HK-2 (cell line): ENCODE data around the gene SPOUT1.
"Not testable (repeated sequence)": the region's sequence is repeated elsewhere in the genome, so short reads cannot be mapped to it uniquely, and the experiment has no call there.

Source experiments
- DNase-seq: peaks from one replicate; pipeline ENCODE4 v3.0.0-alpha.2; 2018; ENCODE audit not compliant: unreplicated experiment

The SPOUT1 gene, protein sequence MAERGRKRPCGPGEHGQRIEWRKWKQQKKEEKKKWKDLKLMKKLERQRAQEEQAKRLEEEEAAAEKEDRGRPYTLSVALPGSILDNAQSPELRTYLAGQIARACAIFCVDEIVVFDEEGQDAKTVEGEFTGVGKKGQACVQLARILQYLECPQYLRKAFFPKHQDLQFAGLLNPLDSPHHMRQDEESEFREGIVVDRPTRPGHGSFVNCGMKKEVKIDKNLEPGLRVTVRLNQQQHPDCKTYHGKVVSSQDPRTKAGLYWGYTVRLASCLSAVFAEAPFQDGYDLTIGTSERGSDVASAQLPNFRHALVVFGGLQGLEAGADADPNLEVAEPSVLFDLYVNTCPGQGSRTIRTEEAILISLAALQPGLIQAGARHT

DNA sequence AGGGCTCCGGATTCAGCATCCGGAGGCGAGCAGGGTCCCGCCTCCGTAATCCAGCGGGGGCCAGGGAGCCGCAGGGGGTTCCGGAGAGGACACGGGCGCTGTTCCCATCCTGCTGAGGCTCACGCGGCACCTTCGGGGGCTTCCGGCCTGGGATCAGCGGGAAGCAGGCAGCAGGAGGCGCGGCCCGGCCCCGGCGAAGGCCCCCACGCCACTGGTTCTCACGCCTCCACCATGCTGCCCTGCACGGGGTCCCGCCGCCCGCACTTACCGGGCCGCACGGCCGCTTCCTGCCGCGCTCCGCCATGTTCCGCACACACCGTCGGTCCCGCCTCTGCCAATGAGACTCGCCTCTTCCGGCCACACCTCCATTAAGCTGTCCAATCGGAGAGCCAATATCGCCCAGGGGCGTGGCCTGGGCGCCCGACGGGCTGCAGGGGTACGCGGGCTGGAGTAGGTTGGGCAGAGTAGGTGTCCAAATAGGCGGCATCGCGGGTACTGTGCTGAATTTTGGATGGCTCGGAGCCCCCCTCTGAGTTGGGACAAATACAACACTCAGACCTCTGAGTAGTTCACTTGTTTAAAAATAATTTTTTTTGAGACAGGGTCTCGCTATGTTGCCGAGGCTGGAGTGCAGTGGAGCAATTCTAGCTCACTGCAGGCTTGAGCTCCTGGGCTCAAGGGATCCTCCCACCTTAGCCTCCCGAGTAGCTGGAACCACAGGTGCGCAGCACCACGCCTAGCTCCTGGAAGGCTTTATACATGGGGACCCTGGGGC lies at the start of gene SPOUT1:
Gene SPOUT1 (minus strand): TSS at position 318 of the 775 bp plus-strand sequence. CDS start 14 bp downstream, at position 304.
- peak; percentile 96 for DNase-seq

DNA sequence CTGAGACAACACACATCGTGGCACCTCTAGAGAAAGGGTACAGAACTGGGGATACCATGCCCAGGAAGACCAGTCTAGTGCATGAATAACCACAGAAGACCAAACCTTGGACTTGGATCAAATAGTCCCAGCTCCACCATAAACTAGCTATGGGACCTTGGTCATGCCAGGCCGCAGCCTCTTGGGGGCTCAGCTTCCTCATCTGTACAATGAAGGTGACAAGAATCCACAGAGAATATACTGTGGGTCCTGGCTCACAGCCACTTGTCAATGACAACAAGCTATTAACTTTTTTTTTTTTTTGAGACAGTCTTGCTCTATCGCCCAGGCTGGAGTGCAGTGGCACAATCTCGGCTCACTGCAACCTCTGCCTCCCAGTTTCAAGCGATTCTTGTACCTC lies 48.3 kb upstream of the SPOUT1 start:
- DNase-seq = no peak

DNA sequence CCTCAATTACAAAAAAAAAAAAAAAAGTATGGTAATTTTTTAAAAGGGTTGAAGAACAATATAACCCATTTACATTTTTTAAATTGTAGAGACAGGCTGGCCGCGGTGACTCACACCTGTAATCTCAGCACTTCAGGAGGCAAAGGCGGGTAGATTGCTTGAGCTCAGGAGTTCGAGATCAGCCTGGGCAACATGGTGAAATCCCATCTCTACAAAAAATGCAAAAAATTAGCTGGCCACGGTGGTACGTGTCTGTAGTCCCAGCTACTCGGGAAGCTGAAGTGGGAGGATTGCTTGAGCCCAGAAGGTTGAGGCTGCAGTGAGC lies 41.3 kb upstream of the SPOUT1 start:
- not testable (repeated sequence) for DNase-seq

DNA sequence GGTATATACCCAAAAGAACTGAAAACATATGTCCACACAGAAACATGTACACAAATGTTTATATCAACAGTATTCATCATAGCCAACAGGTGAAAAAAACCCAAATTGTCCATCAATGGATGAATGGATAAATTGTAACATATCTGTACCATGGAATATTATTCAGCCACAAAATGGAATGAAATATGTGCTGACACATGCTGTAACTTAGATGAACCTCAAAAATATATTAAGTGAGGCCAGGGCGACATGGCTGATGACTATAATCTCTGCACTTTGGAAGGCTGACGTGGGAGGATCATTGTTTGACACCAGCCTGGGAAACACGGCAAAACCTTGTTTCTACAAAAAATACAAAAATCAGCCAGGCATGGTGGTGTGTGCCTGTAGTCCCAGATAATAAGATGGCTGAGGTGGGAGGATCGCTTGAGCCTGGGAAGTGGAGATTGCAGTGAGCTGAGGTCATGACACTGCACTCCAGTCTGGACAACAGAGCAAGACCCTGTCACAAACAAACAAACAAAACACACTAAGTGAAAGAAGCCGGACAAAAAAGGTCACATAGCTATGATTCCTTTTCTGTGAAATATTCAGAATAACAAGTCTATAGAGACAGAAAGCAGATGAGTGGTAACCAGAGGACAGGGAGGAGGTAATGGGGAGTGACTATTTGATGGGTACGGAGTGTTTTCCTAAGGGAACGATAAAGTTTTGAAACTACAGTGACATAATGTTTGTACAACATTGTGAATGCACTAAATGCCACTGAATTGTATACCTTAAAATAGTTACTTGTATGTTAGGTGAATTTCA lies 40.7 kb upstream of the SPOUT1 start:
- no peak for DNase-seq

DNA sequence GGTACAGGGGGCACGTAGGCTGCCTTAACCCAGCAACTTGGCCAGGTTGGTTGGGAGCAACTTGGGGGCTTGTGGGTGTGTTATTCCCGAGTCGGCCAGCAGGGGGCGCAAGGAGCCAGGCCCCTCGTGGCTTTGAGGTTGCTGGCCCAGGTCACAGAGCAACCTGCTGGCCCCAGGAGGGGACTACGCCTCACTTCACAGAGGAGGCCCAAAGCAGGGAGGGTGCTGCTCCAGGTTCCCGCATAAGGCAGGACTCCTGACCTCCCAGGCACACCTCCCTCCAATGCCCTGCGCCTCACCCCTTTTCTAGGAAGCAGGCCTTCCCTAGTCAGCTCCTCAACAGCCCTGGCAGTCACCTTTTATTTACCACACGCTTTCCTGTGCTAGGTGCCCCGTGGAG lies 34.1 kb upstream of the SPOUT1 start:
- DNase-seq = peak; percentile 84

DNA sequence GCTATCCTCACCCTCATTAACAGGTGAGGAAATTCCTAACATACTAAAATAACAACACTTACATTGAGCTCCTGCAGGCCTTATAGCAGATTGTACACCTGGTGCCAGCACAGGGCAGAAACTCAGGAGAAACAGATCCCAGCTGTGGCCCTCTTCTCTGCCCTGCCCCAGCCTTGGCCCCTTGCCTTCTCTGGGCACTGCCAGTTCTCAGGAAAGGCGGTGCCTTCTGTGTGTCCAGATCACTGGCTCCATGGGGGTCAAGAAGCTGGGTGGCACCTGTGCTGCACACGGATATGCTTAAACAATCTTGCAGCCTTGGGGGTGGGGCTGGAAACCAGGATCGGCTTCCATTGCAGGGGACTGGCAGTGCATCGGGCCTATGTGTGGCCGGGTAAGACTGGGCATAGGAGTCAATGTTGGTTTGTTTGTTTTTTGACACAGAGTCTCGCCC lies 32.8 kb upstream of the SPOUT1 start:
- no peak for DNase-seq

DNA sequence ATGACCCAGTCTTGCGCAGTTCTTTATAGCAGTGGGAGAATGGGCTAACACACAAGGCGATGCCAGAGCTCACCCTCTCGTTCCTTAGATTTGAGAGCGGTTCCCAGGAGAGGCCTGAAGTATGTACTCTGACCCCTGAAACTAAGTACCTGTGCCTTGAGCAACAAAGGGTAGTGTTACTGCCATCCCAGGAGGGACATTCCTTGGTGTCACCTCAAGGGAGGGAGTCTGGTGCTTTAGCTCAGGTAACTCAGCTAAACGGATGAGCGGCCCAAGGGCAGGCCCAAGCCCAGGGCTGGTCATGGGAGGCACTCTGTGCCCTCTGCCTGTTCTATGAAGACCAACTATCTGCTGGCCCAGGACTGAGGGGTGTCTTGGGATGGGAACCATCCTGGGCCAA lies 31.9 kb upstream of the SPOUT1 start:
- DNase-seq = no peak

DNA sequence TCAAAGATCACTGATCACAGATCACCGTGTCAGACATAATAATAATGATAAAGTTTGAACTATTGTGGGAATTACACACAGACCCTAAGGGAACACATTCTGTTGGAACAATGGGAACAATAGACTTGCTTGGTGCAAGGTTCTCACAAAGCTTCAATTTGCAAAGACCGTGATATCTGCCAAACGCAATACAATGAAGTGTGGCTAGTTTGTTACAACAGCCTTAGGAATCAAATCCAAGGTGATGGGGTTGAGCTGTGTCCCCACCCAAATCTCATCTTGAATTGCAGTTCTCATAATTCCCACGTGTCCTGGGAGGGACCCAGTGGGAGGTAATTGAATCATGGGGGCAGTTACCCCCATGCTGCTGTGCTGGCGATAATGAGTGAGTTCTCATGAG lies 31.3 kb upstream of the SPOUT1 start:
- no peak for DNase-seq

DNA sequence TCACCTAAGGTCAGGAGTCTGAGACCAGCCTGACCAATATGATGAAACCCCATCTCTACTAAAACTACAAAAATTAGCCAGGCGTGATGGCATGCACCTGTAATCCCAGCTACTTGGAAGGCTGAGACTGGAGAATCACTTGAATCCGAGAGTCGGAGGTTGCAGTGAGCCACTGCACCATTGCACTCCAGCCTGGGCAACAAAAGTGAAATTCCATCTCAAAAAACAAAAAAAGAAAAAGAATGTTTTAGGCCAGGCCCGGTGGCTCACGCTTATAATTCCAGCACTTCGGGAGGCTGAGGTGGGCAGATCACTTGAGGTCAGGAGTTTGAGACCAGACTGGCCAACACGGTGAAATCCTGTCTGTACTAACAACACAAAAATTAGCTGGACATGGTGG lies 28.9 kb upstream of the SPOUT1 start:
- not testable (repeated sequence) for DNase-seq

DNA sequence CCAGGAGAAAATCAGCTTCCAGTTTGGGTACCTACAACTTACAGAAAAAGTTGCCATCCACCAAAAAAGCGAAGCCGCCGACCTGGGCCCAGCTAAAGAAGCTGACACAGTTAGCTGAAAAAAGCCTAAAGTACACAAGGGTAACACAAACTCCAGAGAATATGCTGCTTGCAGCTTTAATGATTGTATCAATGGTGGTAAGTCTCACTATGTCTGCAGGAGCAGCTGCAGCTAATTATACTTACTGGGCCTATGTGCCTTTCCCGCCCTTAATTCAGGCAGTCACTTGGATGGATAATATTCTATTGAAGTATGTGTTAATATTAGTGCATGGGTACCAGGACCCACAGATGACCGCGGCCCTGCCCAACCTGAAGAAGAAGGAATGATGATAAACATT lies 24.9 kb upstream of the SPOUT1 start:
- DNase-seq = not testable (repeated sequence)

DNA sequence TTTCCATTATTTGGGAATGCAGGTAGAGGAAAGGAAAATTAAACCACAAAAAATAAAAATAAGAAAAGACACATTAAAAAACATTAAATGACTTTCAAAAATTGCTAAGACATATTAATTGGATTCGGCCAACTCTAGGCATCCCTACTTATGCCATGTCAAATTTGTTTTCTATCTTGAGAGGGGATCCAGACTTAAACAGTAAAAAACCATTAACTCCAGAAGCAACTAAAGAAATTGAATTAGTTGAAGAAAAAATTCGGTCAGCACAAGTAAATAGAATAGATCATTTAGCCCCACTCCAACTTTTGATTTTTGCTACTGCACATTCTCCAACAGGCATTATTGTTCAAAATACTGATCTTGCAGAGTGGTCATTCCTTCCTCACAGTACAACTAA lies 23.1 kb upstream of the SPOUT1 start:
- DNase-seq = not testable (repeated sequence)

DNA sequence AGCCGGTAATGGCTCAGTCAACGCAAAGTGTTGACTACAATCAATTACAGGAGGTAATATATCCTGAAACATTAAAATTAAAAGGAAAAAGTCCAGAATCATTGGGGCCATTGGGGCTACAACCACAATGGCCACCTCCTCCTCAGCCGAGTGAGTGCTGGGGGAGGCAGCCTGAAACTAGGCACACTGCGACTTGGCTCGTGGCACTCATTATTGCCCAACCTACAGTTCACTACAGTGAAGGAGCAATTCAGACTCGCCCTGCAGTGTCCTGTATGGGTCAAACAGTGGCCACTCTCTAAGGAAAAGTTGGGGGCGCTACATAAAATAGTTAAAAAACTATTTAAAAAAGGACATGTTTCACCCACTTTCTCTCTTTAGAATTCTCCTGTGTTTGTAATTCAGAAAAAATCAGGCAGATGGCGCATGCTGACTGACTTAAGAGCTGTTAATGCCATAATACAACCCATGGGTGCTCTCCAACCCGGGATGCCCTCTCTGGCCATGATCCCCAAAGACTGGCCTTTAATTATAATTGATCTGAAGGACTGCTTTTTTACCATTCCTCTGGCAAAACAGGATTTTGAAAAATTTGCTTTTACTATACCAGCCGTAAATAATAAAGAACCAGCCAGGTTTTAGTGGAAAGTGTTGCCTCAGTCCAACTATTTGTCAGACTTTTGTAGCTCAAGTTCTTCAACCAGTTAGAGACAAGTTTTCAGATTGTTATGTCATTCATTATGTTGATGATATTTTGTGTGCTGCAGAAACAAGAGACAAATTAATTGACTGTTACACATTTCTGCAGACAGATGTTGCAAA lies 22.4 kb upstream of the SPOUT1 start:
- not testable (repeated sequence) for DNase-seq

DNA sequence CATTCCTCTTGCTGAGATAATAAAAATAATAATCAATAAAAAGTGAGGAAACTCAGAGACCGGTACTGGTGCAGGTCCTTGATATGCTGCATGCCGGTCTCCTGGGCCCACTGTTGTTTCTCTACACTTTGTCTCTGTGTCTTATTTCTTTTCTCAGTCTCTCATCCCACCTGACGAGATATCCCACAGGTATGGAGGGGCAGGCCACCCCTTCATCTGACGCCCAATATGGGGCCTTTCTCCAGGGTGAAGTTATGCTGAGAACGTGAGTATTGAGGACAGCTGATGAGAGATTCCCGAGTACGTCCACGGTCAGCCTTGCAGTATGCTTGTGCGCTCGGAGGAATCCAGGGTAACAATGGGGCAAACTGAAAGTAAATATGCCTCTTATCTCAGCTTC lies 21.4 kb upstream of the SPOUT1 start:
- DNase-seq = not testable (repeated sequence)

DNA sequence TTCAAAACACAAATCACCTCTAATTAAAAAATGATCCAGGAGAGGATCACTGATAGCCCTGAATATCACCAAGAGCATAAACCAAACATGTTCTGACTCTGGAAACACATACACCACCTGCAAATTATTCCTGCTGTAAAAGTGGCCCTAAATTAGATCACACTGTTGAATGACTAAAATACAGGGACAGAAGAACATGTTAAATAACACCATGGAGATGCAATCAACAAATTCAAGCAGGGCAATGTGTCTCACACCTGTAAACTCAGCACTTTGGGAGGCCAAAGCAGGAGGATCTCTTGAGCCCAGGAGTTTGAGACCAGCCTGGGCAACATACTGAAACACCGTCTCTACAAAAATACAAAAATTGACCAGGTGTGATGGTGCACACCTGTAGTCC lies 18.2 kb upstream of the SPOUT1 start:
- no peak for DNase-seq

DNA sequence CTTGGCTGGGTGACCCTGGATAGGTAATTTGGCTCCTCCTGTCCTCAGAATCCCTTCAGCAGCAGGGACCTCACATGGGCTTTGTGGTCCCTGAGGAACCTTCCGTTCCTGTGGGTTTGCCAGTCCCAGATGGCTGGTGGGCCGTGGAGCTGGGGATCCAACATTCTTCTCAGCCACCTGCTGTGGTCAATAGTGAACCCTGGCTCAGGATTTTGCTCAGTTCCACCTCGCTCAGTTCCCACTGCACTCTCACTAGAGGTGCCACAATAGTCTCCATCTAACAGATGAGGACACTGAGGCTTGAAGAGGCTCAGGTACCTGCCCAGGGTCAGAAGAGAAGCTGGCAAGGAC lies 17.1 kb upstream of the SPOUT1 start:
- DNase-seq = no peak

DNA sequence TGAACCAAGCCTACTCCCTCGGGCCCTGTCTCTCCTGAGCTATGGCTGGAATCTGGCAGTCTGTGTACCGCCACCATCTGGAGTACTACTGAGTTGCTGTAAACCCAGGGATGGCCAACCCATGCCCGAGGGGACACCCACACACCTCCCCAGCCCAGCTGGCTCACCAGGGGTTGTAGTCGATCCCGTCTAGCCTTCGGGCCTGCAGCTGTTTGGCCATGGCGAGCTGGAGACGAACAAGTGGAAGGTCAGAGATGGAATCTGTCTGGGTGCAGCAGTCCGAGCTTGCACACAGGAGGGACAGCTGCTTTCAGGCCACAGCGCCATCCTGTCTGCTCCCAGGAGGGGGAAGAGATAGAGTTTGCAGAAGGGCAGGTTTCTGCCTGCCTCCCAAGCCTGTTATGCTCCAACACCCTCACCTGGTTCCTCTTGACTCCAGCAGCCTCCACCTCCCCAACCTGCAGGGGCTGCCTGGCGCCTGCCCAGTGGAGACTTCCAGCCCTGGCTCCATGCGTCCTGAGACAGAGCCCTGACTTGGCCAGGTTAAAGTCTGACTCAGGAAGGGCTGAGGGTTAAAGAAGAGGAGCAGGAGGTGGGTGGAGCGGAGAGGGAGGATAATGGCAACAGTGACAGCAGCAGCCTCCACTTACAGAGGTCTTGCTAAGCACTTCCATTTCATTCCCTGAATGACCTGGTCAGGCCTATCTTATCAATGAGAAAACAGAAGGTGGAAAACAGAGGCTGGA lies 15.8 kb upstream of the SPOUT1 start:
- DNase-seq = no peak

DNA sequence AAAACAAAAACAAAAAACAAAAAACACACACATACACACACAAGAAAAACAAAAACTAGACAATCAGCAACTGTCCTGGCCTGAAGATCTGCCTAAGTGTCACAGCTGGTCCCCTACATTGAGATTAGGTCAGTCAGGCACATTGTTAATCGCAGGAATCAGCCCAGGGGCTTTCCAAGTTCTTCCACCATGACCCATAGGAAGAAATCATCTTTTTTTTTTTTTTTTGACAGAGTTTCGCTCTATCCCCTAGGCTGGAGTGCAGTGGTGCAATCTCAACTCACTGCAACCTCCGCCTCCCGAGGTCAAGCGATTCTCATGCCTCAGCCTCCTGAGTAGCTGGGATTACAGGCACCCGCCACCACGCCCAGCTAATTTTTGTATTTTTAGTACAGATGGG lies 13.6 kb upstream of the SPOUT1 start:
- not testable (repeated sequence) for DNase-seq

DNA sequence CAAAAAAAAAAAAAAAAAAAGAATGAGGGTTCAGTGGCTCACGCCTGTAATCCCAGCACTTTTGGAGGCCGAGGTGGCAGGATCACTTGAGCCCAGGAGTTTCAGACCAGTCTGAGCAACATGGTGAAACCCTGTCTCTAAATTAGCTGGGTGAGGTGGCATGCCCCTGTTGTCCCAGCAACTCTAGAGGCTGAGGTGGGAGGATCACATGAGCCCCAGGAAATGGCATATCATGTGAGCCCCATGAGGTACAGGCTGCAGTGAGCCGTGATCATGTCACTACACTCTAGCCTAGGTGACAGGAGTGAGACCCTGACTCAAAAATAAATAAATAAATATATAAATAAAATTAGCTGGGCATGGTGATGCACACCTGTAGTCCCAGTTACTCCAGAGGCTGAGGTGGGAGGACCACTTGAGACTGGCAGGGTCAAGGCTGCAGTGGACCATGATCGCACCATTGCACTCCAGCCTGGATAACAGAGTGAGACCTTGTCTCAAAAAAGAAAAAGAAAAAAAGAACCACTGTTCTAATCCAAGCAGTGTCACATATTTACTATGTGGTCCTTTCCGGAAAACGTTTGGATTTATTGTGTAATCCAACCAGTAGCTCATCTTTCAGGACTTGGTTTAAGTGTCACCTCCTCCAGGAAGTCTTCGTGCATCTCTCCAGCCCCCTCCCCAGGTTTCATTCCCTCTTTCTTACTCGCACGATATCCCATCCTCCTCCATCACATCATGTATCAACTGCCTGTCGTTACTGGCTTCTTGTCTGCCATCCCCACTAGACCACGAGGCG lies 12.3 kb upstream of the SPOUT1 start:
- DNase-seq = no peak

DNA sequence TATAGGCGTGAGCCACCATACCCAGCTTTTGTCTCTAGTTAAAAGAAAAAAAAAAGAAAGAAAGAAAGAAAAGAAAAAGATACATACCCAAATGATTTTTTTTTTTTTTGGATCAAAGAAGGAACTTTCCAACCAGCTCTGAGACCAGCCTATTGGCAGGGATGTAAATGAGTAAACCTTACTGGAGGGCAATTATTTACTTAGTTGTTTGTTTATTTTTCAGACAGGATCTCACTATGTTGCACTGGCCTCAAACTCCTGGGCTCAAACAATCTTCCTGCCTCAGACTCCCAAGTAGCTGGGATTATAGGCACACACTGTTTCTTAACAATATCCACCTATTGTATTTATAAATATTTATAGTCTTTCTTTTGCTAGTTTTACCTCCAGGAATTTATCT lies 10.9 kb upstream of the SPOUT1 start:
- DNase-seq = no peak

DNA sequence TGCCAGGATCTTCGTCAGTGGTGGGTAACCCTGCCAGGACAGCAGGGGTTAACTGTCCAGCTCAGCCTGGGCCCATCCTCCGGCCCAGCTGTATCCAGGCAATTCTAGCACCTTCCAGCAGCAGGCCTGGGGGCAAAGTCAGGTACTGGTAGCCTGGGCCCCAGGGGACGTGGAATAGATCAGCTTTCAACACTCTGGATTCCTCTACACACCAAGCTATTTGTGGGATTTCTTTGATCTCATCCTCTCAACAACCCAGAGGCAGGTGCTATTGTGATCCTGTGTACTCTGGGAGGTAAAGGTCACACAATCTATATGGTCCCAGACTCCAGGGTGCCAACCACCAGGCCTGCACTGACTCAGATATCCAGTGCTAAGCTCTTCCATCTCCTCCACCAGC lies 8.7 kb upstream of the SPOUT1 start:
- no peak for DNase-seq
